NCI-H1105 (cell line): ENCODE data around the gene CCDC170.
"Not testable (repeated sequence)": the region's sequence is repeated elsewhere in the genome, so short reads cannot be mapped to it uniquely, and the experiment has no call there.

Experiments used
- DNase-seq: peaks from one replicate; lab custom pipeline; 2025; lab: John Stamatoyannopoulos, UW

Gene CCDC170

DNA sequence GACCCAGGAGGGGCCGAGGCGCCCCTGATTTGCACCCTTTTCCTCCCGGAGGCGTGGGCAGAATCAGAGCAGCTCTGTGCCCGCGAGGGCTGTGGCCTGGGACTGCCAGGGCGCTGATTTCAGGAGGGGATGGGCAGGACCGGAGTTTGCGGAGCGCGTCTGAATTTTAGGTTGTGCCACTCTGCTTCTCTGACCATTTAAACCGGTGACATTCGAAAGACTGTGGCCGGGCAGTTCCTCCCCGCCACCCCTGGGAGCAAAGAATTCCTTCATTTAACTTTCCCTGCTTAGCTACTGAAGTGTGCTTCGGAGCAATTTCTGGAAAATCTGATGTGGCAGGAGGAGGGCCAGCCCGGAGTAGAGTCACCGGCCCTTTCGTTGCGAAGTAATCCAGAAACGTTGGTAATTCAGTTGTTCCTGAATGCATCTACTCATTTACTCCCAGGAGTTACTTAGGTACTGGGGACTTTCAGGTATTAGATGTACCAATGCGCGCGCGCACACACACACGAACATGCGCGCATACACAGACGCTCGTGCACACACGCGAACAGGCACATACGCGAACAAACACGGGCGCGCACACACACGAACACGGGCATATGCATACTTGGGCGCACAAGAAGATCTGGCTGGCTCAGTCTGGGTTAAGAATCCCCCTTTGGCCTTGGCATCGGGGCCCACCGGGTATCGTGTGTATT, 568 bp downstream of the CCDC170 start:
- DNase-seq: peak; percentile 41

DNA sequence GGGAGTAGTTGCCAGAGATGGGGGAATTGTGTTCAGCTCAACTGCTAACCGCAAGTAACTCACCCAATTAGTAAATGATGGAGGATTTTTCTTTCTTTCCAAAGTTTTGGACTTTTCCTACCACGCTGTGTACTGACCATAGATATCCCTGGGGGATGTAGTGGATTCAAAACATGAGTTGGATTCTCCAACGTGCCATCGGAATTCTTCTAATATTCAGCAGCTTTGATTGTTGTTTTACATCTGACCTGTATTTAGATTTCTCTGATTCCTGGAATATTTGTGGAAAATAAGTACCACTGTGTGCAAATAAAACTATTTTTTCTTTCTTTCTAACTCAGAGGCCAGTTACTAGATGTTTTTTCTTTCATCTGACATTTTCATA, 1.1 kb downstream of the CCDC170 start:
- no peak for DNase-seq

DNA sequence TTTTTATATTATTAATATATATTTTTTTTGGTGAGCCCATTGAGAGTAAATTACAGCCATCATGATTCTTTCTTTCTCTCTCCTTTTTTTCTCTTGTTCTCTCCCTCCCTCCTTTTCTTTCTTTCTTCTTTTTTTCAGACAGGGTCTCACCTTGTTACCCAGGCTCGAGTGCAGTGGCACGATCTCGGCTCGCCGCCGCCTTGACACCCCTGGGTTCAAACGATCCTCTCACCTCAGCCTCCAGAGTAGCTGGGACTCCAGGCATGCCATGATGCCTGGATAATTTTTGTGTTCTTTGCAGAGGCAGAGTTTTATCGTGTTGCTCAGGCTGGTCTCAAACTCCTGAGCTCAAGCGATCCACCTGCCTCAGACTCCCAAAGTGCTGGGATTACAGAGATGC, 1.6 kb downstream of the CCDC170 start:
- no peak for DNase-seq

DNA sequence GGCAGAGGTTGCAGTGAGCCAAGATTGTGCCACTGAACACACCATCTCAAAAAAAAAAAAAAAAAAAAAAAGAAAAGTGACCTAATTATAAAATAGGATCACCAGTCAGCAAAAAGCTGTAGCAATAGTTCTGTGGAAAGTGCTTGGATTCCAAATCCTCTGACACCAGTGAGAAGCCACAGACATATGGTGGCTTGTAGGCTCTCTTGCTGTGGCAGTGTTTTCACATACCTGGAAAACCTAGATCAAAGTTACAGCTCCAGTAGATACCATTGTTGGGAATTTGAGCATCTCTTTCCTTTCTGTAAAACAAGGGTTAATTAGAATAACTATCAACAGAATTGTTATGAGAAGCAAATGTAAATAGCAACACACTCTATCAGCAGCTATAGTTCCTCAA, 4.1 kb downstream of the CCDC170 start:
- DNase-seq: no peak

DNA sequence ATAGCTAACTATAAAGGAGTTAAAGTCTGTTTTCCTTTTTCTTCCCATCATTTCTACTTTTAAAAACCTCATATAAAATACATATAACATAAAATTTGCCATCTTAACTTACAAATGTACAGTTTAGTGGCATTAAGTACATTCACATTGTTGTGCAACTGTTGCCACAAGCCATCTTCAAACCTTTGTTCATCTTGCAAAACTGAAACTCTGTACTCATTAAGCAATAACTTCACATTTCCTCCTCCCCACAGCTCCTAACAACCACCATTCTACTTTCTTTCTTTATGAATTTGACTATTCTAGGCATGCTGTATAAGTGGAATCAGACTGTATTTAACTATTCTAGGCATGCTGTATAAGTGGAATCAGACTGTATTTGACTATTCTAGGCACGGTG, 4.5 kb downstream of the CCDC170 start:
- DNase-seq: no peak

DNA sequence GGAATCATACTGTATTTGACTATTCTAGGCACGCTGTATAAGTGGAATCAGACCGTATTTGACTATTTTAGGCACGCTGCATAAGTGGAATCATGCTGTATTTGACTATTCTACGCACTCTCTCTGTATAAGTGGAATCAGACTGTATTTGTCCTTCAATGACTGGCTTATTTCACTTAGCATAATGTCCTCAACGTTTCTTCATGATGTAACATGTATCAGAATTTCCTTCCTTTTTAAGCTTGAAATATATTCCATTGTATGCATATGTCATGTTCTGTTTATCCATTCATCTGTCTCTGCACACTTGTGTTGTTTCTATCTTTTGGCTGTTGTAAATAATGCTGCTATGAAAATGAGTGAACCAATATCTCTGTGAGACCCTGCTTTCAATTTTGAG, 5.7 kb downstream of the CCDC170 start:
- DNase-seq: no peak

DNA sequence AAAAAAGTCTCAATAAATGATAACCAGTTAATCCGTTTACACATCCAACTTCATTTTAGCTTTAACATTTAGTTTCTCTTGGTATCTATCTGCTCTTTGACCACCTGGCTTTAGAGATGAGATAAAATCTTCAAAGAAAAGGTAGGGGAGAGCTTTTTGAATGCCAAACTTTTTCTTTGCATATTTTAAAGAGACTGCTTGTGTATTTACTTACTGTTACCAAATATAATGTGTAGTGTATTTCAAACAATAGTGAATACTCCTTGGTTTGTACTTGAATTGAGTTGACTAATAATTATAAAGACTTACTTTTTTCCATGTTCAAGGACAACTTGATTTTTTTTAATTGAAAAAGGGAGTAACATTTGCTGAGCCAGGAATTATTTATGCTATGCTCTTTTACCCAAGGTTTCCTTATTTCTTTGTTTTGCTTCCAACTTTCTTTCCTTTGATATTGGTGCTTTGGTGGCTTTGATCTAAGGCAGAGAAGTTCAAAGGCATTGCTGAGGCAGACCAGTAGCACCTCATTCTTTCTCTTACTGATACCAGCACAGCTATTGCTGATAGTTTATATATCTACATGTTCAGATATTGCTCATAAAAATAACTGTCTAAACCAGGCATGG, 7.8 kb downstream of the CCDC170 start:
- DNase-seq: no peak

DNA sequence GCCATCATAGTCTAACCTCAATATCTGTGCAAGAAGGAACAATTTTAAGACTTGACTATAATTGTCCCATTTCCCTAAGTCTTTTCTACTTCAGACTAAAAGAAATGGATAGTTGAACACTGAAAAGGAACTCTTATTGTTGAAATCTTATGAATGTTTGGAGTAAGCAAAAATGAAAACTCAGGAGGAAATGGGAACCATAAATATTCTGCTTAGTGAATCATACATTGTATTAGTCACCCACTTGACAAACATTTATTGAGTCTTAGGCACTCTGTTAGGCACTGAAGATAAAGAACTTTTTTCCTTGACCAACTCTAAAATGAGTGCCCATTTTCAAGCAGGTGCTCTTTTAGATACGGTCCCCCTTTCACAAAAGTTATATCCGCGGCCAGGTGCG, 8.7 kb downstream of the CCDC170 start:
- no peak for DNase-seq

DNA sequence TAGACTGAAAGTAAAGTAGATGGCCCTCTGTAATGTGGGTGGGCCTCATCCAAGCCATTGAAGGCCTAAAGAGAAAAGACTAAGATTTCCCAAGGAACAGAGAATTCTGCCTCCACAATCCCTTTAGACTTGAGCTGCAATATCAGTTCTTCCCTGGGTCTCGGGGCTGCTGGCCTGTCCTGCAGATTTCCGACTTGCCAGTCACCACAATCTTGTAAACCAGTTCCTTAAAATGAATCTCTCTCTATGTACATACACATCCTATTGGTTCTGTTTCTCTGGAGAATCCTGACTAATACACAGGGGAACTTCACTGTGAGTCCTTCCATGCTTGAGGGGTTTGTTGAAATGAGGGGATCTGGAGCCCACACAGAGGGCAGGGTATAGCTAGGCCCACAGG, 12.9 kb downstream of the CCDC170 start:
- no peak for DNase-seq

DNA sequence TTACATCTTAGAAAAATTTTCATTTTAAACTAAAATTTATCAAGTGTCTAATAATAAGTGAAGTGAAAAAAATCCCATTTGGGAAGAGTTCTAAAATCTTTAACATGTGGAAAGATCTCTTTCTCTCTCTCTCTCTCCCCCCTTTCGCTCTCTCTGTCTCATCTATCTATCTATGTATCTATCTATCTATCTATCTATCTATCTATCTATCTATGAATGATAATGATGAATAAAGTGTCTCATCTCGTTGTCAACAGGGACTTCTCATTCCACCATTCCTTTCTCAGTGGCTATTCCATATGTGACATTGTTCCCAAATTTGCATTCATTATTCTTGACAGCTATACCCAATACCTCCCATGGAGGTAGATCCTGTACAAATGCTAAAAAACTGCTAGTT, 15.2 kb downstream of the CCDC170 start:
- DNase-seq: no peak

DNA sequence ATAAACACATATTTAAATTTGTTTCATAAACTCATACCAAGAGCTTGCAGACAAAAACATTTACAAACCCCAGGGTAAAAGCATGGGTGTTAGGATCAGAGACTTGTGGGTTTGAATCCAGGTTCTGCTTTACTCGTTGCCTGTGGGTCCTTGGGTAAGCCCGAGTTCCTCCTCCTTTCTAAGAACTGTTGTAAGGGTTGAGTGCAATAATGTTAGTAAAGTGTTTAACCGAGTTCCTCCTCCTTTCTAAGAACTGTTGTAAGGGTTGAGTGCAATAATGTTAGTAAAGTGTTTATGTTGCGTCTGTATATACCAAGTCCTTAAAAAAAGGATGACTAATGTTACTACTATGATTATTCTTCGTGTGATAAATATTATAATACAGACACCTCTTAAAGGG, 18.7 kb downstream of the CCDC170 start:
- no peak for DNase-seq

DNA sequence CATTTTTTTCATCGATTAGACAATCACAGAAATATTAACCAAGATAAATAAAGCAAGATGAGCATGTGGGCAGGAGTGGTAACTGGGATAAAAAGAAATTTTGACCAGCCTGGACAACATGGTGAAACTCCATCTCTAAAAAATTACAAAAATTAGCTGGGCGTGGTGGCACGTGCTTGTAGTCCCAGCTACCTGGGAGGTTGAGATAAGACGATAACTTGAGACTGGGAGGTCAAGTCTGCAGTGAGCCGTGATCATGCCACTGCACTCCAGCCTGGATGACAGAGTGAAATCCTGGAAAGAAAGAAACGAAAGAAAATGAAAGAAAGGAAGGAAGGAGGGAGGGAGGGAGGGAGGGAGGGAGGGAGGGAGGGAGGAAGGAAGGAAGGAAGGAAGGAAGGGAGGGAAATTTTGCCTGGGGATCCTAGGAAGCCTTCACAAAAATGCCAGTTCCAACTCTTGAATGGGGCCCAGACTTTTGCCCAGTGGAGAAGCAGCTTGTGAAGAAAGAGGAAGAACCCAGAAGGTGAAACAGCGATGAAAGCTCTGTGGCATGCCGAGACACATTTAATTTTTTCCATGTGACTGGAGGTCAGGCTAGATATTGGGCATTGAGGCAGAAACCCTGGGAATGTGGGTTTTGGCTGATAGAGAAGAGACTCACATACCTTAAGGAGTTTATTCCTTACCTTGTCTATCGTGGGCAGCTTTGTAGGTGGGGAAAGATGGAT, 20.3 kb downstream of the CCDC170 start:
- no peak for DNase-seq

DNA sequence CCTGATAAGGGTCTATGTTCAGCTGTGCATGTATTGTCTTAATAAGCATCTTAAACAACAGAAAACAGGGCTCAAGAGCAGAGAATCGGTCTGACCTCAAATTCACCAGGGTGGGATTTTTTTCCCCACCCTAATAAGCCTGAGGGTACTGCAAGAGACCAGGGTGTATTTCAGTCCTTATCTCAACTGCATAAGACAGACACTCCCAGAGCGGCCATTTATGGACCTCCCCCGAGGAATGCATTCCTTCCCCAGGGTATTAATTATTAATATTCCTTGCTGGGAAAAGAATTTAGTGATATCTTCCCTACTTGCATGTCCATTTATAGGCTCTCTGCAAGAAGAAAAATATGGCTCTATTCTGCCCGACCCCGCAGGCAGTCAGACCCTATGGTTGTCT, 25.2 kb downstream of the CCDC170 start:
- DNase-seq: not testable (repeated sequence)

DNA sequence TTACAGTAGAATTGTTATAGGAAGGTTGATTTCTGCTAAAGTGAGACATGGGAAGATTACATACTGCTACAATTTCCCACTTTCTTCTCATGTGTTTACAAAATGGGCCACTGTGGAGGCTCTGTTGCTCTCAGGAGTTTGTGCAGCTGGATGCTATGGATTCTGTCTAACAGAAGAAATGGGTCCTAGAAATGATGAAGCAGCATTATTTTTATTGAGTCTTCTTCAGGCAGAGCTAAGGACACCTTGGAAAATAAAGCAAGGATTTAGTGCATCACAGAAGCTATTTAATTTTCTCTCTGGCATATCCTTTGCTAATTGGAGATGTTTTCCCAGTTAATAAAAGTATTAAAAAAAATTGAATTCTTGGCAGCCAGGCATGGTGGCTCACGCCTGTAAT, 29.2 kb downstream of the CCDC170 start:
- no peak for DNase-seq

DNA sequence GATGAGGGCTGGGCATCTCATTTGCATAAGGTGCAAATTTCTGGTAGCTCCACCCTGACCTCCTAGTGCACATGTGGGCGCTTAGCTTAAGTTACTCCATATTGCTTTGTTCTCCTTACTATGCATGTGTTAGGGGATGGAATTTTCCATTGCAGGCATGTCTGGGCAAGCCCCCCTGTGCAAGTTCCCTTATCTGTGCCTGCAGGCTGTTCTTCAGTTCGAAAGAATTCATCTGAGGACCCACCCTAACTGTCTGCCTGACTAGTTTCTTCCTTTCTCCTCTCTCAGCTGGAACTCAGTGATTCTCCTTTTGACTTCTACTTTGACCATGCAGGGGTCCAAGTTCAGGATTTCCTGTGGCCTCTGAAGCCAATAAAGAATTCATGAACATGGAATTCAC, 30.2 kb downstream of the CCDC170 start:
- no peak for DNase-seq

DNA sequence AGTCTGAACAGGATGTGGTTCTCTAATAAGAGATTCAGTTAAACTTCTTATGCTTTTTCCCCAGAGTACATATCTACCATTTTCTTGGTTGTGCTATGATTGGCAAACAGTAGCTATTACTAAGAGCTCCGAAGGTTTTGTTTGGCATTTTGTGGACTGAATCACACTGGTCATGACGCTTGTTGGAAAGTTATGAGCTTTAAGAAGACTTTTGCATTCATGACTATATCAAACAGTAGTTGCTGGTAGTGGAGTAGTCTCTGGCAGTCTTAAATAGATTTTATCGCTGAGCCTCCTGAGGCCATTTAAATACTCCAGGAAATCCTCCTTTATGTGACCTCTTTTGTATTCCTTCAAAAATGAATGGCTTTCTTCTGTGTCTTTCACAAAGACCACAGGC, 40.8 kb downstream of the CCDC170 start:
- no peak for DNase-seq

DNA sequence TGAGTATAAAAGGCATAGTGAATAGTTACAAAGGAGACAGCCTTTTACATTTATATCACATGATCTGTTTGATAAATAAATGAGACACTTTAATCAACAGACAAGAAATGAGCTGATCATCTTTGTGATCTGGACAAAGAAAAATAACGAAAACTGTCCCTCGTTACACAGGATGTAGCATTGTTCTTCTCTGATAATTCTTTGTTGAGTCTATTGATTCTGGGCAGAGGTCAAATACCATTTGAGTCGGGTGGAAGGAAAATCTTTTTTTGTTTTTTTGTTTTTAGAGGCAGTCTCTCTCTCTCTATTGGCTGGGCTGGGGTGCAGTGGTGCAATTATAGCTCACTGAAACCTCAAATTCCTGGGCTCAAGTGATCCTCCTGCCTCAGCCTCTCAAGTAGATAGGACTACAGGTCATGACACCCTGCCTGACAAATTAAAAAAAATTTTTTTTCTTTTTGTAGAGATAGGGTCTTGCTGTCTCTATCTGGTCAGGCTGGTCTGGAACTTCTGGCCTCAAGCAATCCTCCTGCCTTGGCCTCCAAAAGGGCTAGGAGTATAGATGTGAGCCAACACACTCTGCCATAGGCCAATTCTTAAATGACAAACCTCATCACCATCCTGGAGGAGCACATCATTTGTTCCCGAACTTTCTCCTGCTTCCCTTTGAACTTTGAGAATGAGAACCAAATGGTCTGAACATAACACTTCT, 41.8 kb downstream of the CCDC170 start:
- DNase-seq: no peak

DNA sequence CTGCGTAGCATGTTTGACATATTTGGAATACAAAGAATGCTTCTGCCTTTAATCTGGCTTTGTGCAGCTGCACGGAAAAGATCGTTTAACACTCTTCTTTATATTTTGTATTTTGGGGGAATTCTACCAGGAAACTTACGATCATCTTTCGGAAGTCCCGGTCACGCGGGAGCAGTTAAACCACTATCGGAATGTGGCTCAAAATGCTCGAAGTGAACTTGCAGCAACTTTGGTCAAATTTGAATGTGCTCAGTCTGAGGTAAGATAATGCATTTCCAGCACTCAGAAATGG, 42.3 kb downstream of the CCDC170 start:
- no peak for DNase-seq

DNA sequence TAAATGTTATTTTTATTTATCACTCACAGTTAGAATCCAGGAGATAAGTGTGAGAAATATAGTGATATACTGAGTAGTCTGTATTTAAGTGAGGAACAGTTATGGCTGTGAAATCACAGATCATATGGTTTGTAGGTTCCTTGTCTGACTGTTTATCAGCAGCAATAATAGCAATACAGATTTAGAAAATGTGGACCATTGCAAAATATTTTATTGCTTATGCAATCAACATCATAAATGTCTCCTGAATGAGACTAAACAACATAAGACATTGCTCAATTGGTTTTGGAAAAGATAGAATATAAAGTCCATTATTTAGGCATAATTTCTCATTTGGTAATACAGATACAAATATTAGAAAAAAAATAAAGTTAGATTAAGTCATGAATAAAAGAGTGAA, 43.7 kb downstream of the CCDC170 start:
- DNase-seq: no peak

DNA sequence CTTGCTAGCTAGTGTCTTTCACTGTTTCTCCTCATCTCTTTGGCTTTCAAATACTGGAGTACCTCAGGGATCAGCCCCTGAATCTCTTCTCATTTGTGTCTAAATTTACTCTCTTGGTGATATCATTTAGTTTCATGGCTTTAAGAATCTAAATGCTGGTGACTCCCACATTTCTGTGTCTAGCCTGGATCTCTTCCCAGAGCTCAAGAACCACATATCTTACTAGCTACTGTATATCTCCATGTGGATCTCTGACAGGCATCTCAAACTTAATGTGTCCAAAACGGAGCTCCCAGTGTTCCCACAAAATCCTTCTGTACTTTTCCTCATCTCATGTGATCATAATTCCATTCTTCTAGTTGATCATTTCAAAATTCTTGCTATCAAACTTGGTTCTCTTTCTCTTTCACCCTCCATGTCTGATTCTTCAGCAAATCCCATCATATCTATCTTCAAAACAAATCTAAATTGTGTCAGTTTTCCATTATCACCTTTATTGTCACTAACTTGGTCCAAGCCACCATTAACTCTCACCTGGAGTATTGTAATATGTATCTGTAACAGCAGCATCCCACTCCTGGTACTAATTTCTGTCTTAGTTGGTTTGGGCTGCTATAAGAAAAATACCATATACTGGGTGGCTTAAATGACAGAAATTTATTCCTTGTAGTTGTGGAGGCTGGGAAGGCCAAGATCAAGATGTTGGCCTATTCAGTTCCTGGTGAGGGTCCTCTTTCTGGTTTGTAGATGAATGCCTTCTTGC, 45.9 kb downstream of the CCDC170 start:
- no peak for DNase-seq

DNA sequence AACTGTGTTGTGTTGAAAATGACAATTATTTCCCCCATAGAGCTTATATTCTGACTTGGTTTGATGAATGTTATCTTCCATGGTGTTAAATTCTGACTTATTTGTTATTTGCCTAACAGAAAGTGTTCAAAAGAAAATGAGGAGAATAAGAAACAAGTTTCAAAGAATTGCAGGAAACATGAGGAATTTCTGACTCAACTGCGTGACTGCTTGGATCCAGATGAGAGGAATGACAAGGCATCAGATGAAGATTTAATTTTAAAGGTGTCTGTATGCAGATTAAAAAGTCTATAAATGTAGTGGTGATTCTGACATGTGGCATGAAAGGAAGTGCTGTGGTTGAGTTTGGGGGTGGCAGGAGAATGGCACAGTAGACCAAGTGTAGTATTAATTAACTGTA, 50.6 kb downstream of the CCDC170 start:
- no peak for DNase-seq

DNA sequence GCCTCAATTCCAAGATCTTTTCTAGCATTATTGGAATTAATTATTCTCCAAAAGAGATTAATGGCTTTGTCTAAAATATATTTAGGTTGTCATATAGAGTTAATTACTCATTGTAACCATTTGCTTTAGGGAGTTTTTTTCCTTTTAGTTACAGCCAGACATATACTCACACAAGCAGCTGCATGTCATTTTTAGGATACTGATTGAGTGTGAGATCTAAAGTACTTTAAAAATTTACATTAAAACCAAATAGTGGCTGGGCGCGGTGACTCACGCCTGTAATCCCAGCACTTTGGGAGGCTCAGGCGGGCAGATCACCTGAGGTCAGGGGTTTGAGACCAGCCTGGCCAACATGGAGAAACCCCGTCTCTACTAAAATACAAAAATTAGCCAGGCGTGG, 51.1 kb downstream of the CCDC170 start:
- DNase-seq: not testable (repeated sequence)
